CD4-positive, alpha-beta T cell treated with Interleukin-15 for 1 hour (primary cell): Measurements from ENCODE around the gene CIDEA.

ENCODE experiments used
- DNase-seq: peaks from one replicate; pipeline ENCODE4 v3.0.0-alpha.2; 2020

CIDEA gene

GRCh38 chr18:12302391-12303147, 48.4 kb downstream of the CIDEA start:
- DNase-seq: no peak

- DNase-seq: no peak
These were observed 50.4 kb downstream of the CIDEA start for GRCh38 chr18:12304351-12305210.

- DNase-seq: no peak
These were observed 51.0 kb downstream of the CIDEA start for GRCh38 chr18:12305211-12305610.

GRCh38 chr18:12305930-12306629, 51.9 kb downstream of the CIDEA start:
- no peak for DNase-seq

- DNase-seq: peak; percentile 33
These were observed 52.9 kb downstream of the CIDEA start for GRCh38 chr18:12306752-12307700.

GRCh38 chr18:12307701-12308385, 53.7 kb downstream of the CIDEA start, which contains the start of gene TUBB6:
TUBB6 (plus strand) TSS chr18:12308241; CDS start chr18:12308293, 52 bp downstream.
- peak; percentile 43 for DNase-seq

GRCh38 chr18:12308386-12309100, 54.4 kb downstream of the CIDEA start:
- DNase-seq: peak; percentile 76

GRCh38 chr18:12309683-12310198, 55.6 kb downstream of the CIDEA start:
- no peak for DNase-seq

- no peak for DNase-seq
These were observed 56.6 kb downstream of the CIDEA start for GRCh38 chr18:12310762-12311161.

GRCh38 chr18:12312976-12313375, 58.8 kb downstream of the CIDEA start:
- DNase-seq: no peak

GRCh38 chr18:12313530-12314245, 59.5 kb downstream of the CIDEA start:
- DNase-seq: no peak

GRCh38 chr18:12314591-12315305, 60.6 kb downstream of the CIDEA start:
- DNase-seq: no peak

- no peak for DNase-seq
These were observed 61.3 kb downstream of the CIDEA start for GRCh38 chr18:12315490-12315889.

- DNase-seq: no peak
These were observed 61.8 kb downstream of the CIDEA start for GRCh38 chr18:12315911-12316310.

- DNase-seq: no peak
These were observed 63.6 kb downstream of the CIDEA start for GRCh38 chr18:12317664-12318333.

GRCh38 chr18:12318334-12318697, 64.2 kb downstream of the CIDEA start:
- DNase-seq: no peak

- DNase-seq: no peak
These were observed 64.7 kb downstream of the CIDEA start for GRCh38 chr18:12318857-12319256.

- DNase-seq: no peak
These were observed 67.2 kb downstream of the CIDEA start for GRCh38 chr18:12321333-12321732.
